CD4-positive, alpha-beta T cell treated with Interleukin-2 at 100 ng/mL for 4 hours (primary cell): ENCODE measurements around the gene SSTR1.

Experiments
- DNase-seq: peaks from one replicate; pipeline ENCODE4 v3.0.0-alpha.2; 2020; ENCODE audit warnings: low spot score

Gene SSTR1

GRCh38 chr14:38238332-38238731 lies 30.6 kb downstream of the SSTR1 start:
- no peak for DNase-seq

GRCh38 chr14:38238878-38239277 lies 31.2 kb downstream of the SSTR1 start:
- no peak for DNase-seq

GRCh38 chr14:38243696-38244240 lies 36.1 kb downstream of the SSTR1 start:
- no peak for DNase-seq

- DNase-seq, result no peak
Observed at GRCh38 chr14:38248321-38249028, 40.8 kb downstream of the SSTR1 start.

- DNase-seq, result no peak
Observed at GRCh38 chr14:38250331-38250730, 42.6 kb downstream of the SSTR1 start.

GRCh38 chr14:38252066-38252710 lies 44.5 kb downstream of the SSTR1 start:
- no peak for DNase-seq

GRCh38 chr14:38253676-38254075 lies 46.0 kb downstream of the SSTR1 start:
- DNase-seq, result no peak

GRCh38 chr14:38254571-38255407 lies 47.1 kb downstream of the SSTR1 start:
- no peak for DNase-seq

GRCh38 chr14:38255408-38255672 lies 47.6 kb downstream of the SSTR1 start:
- DNase-seq, result no peak

GRCh38 chr14:38255673-38256532 lies 48.2 kb downstream of the SSTR1 start, which contains the start of gene CLEC14A:
Gene CLEC14A, minus strand, starts transcription at chr14:38256093. Its CDS starts 71 bp downstream, at chr14:38256022.
- DNase-seq, result no peak

- no peak for DNase-seq
Observed at GRCh38 chr14:38256533-38256840, 48.8 kb downstream of the SSTR1 start.

GRCh38 chr14:38257507-38257906 lies 49.8 kb downstream of the SSTR1 start:
- no peak for DNase-seq

- no peak for DNase-seq
Observed at GRCh38 chr14:38261620-38262019, 53.9 kb downstream of the SSTR1 start.
